Measurements from ENCODE around the gene INTS6.

DNA sequence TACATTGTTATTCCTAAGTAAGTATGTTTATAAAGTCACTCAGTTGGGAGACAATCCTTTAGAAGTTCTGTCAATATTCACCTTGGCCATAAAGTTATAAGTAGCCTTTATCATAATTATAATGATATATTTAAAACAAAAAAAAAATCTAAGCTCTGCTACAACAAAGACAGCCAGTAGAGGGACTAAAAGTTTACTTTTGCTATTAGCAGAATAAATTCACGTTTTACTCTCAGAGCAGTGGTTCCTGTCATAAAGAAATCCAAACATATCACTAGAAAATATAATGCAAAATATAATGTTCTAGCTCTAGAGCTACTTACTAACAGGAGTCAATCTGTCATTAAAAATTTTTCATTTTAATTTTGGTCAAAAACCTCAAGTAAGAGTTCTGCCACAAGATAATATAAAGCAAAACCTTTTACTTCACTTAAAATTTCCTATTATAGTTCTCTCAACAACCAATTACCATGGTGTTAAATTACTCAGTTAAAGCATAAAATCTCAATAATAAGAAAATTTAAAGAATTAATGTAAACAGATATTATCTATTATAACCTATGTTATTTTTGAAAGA lies 17.7 kb downstream of the INTS6 start:
- TF ChIP-seq, protein P1, sequence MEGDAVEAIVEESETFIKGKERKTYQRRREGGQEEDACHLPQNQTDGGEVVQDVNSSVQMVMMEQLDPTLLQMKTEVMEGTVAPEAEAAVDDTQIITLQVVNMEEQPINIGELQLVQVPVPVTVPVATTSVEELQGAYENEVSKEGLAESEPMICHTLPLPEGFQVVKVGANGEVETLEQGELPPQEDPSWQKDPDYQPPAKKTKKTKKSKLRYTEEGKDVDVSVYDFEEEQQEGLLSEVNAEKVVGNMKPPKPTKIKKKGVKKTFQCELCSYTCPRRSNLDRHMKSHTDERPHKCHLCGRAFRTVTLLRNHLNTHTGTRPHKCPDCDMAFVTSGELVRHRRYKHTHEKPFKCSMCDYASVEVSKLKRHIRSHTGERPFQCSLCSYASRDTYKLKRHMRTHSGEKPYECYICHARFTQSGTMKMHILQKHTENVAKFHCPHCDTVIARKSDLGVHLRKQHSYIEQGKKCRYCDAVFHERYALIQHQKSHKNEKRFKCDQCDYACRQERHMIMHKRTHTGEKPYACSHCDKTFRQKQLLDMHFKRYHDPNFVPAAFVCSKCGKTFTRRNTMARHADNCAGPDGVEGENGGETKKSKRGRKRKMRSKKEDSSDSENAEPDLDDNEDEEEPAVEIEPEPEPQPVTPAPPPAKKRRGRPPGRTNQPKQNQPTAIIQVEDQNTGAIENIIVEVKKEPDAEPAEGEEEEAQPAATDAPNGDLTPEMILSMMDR (optimal IDR thresholded peaks at IDR 0.05 in 1 of 3, IDR thresholded peaks at IDR 0.05 in 1 of 3, conservative IDR thresholded peaks at IDR 0.05 in 1 of 3; ENCODE audit: extremely low read depth in 1 of 3, insufficient read depth in 2 of 3, low read length in 3 of 3), result peak in 2 of 3 experiments; percentile 18 to 31
- TF ChIP-seq EZH2 (IDR thresholded peaks at IDR 0.05; ENCODE audit: low read length), result no peak

Data from keratinocyte (primary cell).